Hematopoietic multipotent progenitor cell treated with erythropoietin and hydrocortisone succinate and interleukin-3 and kit ligand, for 6 days (in vitro differentiated cells): Measurements from ENCODE around the gene PGC.
"Not testable (repeated sequence)": the region's sequence is repeated elsewhere in the genome, so short reads cannot be mapped to it uniquely, and the experiment has no call there.

ENCODE experiments used
- DNase-seq: peaks from one replicate; pipeline ENCODE4 v3.0.0-alpha.2; 2015

Gene PGC

DNA sequence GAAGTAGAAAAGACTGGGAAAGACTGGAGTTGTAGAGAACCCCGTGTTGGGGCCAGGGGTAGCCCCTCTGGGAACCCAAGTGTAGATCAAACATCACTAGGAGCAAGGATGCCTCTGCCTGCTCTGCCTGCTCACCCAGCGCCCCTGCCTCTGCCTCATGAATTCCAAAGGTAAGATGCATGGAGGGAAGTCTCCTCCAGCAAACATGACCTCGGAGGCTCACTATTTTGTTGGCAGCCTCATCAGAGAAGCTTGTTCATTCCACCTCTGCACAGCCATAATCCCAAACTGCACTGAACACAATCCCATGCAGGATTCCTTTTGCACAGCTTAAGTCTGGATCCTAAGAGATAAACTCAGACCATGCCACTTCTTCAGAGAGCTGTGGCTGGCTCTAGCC lies 27.6 kb upstream of the PGC start:
- no peak for DNase-seq

- no peak for DNase-seq
These were observed 24.1 kb upstream of the PGC start for GRCh38 chr6:41771058-41771983.

DNA sequence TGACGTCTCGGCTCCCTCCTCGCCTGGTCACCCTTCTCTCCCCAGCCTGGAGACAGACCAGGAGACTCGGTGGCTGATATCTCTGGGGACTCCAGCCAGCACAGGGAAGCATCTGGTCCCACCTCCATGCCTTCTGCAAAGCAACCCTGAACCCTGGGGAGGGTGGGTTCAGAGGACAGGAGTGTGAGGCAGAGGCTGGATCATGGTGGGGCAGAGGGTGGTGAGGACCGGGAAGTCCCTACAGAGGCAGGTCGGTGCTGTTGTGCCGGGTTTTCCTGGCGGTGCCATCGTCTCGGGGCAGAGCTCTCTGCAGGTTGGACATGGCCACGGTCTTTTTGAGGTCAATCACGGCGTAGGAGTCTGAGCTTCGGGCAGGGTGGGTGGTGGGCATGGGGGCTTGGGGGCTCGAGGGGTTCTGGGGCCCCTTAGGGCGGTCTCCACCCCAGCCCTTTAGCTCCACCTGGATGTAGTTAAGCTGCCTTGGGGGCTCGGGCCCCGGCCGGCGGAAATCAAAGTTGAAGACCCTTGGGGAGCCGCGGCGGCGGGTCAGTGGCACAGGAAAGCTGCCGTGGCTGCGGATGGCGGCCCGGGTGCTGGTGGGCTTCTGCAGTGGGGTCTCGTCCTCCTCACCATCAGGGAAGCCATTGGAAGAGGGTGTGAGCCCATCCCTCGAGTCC lies 23.3 kb upstream of the PGC start:
- DNase-seq, result no peak

DNA sequence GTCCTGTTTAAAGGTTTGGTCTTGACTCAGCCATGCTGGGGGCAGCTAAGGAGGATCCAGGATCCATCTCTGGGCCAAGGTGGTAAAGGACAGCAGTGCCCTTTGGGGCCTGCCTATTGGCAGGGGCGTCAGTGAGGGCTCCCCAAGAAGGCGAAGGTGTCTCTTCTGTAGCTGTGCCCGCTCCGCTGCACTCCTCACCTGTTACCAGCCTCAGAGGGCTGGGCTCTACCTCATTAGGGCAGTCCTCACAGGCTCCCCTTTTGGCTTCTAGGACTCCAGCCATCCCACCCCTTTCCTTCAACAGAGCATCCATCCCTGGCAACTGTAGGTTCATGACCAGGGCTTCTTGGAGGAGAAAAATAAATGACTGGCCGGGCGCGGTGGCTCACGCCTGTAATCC lies 22.2 kb upstream of the PGC start:
- DNase-seq, result no peak

DNA sequence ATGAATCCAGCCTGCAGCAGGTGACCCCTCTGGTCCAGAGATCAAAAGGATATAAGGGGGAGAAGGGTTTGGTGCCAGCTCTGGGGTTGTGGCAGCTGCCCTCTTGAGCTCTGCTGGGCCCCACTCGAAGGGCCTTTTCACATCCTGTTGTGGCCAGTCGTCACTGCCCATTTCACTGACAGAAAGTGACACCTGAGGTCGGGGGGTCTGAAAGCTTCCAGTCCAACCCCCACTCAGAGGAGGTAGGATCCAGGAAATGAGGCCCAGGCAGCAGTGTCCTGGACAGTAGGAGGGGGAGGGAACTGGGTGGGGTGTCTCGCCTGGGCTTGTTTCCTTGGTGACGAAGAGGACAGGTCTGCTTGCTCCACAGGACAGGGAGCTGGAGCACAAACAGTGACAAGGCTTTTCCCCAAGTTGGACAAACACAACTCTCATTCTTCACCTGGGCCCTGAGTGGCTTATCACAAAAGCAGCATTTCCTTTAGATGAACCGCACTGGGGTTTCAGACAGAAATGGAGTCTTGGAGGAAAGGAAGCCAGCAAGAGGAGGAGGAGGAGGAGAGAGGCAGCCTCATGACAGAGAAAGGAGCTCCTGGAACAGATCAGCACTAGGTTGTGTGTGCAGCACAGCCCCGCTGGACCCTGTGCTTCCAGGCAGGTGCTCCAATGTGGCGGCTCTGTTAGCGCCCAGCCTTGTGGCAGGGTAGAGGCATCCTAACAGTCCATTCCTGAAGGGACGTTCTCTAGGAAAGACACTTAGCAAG lies 21.5 kb upstream of the PGC start:
- DNase-seq, result peak; percentile 46

GRCh38 chr6:41767112-41767833 lies 20.1 kb upstream of the PGC start:
- peak; percentile 90 for DNase-seq

DNA sequence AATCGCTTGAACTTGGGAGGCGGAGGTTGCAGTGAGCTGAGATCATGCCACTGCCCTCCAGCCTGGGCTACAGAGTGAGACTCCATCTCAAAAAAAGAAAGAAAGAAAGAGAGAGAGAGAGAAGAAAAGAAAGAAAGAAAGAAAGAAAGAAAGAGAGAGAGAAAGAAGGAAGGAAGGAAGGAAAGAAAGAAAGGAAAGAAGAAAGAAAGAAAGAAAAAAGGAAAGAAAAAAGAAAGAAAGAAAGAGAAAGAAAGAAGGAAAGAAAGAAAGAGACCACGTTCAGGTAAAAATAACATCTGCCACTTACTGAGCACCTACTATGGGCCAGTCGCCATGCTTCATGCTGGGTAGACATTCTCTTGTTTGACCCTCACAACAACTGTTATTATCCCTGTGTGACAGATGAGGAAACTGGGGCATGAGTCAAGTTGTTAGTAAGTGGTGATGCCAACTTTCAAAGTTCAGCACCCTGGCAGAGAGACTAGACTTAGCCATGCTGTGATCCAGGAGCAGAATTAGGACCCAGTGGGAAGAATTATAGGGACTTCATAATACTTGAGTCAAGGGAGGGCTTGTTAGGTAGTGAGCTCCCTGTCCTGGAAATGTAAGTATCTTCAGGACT lies 19.0 kb upstream of the PGC start:
- DNase-seq, result not testable (repeated sequence)

GRCh38 chr6:41763470-41763869 lies 16.3 kb upstream of the PGC start:
- no peak for DNase-seq

GRCh38 chr6:41759905-41760579 lies 12.8 kb upstream of the PGC start:
- no peak for DNase-seq

DNA sequence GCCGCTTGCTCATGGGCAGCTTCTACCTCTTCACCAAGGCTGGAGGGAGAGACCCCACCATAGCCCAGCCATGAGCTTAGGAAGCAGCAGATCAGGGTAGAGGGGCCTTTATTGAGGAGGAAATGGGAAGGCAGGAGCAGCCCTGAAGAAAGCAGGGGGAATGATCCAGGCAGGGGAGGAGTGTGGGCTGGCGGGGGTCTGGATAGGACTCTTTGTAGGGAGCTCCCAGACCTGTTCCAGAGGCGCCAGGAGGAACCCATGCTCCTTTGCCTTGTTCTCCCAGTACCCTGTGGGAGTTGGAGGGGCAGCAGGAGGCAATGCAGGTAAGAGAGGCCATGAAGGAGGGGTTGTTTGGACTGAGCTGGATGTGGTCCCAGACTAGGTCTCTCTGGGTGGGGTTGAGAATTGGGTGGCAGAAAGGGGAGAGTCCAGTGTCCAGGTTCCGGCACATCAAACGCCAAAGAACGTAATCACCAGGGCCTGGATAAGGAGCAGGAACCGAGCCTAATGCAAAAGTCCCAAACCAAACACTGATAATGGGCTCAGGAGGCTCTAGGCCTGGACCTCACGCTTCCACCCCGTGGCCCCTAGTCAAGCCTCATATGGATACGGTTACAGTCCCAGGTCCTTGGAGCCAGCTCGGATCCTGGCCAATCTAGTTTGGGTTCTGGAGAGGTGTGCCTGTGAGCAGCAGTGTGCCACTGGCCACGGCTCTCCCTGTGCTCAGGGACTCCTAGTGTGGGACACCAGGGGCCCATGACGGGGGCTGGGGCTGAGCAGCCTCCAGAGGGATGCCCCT lies 12.1 kb upstream of the PGC start:
- DNase-seq, result no peak

GRCh38 chr6:41758641-41759035 lies 11.4 kb upstream of the PGC start:
- DNase-seq, result no peak

DNA sequence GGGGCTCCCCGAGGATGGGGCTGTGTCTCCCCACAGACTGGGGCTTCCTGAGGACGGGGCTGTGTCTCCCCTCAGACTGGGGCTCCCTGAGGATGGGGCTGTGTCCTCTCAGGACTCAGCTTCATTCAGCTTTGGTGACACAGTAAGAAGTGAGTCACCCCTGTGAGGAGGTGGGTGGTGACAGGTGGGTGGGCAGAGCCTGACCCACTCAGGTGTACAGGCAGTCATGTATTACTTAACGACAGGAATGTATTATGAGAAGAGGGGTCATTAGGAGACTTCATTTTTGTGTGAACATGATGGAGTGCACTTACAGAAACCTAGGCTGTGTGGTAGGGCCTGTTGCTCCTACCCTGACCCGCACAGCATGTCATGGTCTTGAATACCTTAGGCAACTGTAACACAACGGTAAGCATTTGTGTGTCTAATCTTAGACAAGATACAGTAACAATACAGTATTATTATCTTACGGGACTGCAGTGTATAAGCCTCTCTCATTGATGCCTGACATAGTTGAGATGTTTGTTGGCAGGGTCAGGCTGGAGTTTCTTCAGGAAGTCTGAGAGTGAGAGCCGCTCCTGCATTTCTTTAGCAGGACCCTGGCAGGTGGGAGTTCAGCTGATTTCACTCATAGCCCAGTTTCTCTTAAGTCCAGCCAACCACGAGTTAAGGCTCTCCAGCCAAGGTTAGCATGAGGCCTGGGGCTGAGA lies 10.9 kb upstream of the PGC start:
- DNase-seq, result no peak

DNA sequence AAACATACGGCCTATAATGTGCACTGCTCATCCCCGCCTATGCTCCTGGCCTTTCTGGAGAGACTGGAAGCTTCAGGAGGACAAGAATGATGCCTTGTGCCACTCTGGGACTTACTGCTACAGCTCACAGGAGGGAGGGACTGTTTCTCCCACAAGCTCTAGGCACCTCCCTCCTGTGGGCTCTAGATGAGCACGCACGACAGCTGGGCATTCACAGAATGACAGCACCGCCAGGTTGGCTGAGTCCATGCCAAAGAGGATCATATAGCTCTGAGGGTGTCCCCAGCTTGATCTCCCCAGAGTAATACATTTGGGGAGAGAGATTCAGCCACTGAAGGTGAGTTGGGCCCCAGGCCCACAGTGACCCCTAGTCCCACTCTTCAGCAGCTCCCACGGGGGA lies 10.1 kb upstream of the PGC start:
- no peak for DNase-seq

- DNase-seq, result no peak
These were observed 9.2 kb upstream of the PGC start for GRCh38 chr6:41756354-41756753.

DNA sequence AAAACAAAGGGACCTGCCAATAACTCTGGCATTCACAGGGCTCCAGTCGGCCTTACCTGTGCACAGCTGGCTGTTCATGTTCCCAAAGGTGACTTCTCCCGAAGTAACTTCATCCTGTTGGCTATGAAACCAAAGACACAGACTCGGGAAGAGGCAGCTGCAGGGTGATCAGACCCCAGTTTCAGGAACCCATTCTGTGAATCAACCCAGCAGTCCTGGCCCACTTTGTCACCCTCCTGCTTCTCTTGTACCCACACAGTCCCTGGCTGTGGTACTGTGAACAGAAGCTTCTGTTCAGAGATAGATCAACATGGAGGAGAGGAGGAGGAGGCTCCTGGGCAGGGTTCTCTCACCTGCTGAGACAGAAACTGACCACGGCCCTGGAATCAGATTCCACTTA lies 8.7 kb upstream of the PGC start:
- DNase-seq, result no peak

DNA sequence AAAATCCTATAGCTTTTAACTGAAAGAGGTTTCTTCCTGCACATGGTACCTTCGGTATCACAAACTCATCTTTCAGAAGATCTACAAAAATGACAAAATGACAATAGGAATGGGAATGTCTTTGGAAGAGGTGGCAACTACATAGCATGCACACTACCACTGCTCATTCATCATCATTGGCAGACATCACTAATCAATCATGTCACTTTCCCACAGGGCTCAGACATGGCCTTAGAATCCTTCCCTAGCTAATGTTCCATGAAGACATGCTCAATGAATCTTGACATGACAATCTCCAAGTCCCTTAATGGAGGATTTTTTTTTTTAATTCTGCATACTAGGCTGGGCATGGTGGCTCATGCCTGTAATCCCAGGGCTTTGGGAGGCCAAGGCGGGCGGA lies 3.2 kb upstream of the PGC start:
- DNase-seq, result no peak

DNA sequence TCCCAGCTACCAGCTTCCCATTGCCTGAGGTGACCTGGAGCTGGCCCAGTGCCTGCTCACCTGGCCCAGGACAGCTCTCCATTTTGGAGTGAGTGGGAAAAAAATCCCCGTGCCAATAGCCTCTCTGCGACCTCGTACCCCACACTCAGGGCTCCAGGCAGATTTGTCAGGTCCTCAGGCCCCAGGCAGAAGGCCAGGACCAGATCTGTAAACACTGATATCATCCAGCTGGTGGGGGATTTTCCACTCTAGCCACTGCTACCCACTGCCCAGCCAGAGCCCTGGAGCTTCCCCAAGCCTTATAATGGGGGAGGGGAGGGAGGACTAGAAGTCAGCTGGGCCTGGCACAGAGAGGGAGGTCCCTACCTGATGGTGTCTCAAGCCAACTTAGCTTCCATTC lies 1.3 kb upstream of the PGC start:
- DNase-seq, result no peak

DNA sequence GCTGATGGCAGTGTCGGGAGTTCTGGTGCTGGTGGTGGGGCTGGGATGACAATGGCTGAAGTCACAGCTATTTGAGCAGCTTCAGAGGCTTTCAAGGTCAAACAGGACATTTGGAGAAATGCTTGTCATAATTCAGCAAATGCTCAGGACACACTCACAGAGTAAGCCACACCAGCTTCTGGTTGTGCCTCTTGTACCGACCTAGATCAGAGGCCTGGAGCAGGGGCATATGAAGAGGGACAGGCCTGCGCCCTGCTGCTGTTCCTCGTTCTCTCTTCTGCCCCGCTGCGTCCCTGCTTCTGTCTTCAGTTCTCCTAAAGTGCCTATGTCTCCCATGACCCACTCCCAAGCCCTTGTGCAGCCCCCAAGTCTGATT lies 893 bp upstream of the PGC start:
- no peak for DNase-seq

DNA sequence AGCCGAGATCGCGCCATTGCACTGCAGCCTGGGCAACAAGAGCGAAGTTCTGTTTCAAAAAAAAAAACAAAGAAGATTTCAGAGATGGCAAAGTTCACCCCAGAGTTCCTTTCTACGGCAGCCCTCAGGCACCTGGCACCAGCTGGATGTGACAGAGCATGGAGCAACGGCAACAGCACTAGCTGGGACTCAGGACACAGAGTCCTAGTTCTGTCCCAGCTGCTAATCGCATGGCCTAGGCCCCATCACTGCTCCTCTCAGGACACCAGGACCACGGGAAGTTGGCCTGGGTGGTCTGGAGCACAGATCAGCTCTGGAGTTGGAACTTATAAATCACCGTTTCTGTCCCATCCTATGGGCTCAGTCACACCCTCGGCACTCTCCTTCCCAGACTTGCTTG lies 1.1 kb downstream of the PGC start:
- no peak for DNase-seq

DNA sequence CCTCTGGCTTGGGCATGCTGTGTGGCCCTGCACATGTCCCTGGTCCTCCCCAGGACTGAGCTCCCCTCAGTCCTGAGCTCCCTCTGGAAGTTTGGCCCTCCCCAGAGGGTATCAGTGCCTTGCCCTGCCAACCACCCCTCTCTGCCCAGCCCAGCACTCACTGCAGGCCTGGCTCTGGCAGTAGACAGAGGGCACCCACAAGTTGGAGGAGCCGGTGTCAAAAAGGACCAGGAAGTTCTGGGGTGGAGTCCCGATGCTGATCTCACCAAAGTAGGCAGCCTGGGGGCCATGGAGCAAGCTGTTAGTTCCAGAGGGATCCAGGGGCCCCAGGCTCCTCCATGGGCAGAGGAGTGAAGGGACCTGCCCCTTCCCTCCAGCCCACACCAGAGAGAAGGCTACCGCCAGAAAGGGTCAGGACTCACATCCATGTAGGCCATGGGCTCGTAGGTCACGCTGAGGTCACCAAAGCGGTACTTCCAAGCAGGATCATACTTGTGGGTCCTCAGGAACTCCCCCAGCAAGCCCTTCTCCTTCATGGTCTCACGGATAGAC lies 2.9 kb downstream of the PGC start:
- no peak for DNase-seq
